22Rv1 (cell line): ENCODE results near the gene TCF7L1.

Experiments used
- CTCF ChIP-seq: fragments of 450-650 bp; IDR thresholded peaks from 2 replicates; pipeline ENCODE4 v1.5.1; 2017; ENCODE audit warnings: mild to moderate bottlenecking
- ZFX ChIP-seq: fragments of 450-650 bp; IDR thresholded peaks from 2 replicates; pipeline ENCODE4 v1.6.1; 2017; ENCODE audit warnings: antibody characterized with exemption, borderline replicate concordance

GRCh38 chr2:85308896-85309555, 175.8 kb downstream of the TCF7L1 start:
- TF ChIP-seq CTCF, result no peak
- TF ChIP-seq ZFX, result no peak
